AG09309 (cell line): ENCODE data around the gene DDRGK1.

Experiments
- DNase-seq: peaks from one replicate; pipeline ENCODE4 v3.0.0-alpha.2; 2010; ENCODE audit warnings: low read depth
- H3K4me3 ChIP-seq: 2 replicates; pipeline ENCODE4 v1.5.1; 2011; ENCODE audit warnings: mild to moderate bottlenecking, low read depth, low read length, moderate library complexity; ENCODE audit not compliant: control insufficient read depth
- TF ChIP-seq, protein P1 (sequence below): IDR thresholded peaks from 2 replicates; pipeline ENCODE4 v1.5.1; 2011; ENCODE audit warnings: mild to moderate bottlenecking, low read depth, low read length, inconsistent platforms; ENCODE audit not compliant: insufficient read depth, control insufficient read depth; ENCODE audit errors: missing control alignments

Gene DDRGK1

DNA sequence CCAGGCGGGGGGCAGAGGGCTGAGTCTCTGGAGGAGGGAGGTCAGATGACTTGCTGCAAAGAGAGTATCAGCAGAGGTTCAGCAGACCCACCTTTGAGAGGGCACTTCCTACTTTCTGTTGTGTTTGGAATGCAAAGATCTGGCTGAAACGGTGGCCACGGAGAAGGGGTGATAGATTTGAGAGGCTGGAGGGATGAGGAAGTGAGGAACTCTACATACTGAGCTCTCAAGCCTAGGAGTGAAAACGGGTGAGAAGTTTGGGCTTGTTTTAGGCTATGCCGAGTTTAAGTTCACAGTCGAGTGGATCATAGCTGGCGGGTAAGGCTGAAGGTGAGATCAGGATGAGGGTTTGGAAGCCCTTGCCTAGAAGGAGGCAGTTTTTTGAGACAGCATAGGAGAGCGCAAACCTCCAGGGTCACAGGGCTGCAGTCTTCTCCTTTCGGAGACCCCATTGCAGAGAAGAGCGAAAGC lies 4.3 kb upstream of the DDRGK1 start:
- TF ChIP-seq, protein P1, sequence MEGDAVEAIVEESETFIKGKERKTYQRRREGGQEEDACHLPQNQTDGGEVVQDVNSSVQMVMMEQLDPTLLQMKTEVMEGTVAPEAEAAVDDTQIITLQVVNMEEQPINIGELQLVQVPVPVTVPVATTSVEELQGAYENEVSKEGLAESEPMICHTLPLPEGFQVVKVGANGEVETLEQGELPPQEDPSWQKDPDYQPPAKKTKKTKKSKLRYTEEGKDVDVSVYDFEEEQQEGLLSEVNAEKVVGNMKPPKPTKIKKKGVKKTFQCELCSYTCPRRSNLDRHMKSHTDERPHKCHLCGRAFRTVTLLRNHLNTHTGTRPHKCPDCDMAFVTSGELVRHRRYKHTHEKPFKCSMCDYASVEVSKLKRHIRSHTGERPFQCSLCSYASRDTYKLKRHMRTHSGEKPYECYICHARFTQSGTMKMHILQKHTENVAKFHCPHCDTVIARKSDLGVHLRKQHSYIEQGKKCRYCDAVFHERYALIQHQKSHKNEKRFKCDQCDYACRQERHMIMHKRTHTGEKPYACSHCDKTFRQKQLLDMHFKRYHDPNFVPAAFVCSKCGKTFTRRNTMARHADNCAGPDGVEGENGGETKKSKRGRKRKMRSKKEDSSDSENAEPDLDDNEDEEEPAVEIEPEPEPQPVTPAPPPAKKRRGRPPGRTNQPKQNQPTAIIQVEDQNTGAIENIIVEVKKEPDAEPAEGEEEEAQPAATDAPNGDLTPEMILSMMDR: no peak
- peak overlapping the region; percentile 89 for H3K4me3 ChIP-seq
- DNase-seq: no peak

DNA sequence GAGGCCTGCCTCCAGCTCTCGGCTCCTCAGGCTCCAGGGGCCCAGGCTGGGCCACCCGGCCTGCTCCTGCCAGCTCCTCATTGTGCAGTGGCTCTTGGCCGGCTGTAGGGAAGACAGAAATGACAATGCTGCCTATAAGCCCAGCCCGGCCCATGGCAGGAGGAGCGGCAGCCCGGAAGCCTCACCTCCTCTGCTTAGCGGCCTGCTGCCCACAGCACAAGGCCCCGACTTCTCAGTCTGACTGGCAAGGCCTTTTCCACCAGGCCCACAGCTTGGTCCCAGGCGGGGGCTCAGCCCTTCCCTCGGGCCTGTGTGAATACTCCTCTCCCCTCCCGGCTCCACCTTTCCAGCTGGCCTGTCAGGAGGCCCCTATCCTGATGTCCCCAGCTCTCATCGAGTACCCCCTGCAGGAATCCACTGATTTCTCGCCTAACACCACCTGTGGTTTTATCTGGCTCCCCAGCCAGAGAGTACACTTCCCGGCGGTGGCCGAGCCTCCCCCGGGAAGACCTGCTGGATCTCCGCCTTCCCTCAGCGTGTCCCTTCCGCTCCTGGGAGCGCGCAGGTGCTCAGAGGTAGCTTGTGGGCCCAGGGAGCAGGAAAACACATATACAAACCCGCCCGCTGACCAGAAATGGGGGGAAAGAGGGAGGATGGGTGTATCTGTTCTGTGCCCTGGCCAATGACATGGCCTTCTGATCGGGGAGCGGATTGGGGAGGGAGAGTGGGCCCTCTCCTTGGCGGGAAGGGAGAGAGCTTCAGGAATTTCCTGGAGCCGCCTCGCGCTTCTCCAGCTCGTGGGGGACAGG lies 963 bp downstream of the DDRGK1 start:
- TF ChIP-seq, protein P1: no peak
- H3K4me3 ChIP-seq: peak overlapping the region; percentile 88
- DNase-seq: no peak

DNA sequence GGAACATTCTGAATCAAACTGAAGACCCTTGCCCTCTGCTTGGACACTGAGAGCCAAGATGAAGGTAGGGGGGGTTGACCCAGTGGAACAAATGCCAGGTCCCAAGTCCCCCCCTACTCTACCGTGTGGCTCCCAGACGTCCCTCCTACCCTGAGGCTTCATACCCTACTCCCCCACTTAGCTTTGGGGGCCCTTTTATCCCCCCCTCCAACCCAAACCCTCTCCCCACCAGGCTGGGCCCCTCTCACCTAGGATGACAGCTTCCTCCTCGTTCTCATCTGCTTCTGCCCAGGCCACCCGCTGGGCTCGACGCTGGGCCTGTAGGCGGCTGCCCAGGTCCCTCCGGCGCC lies 1.5 kb downstream of the DDRGK1 start:
- TF ChIP-seq, protein P1: no peak
- no peak for DNase-seq
- H3K4me3 ChIP-seq: peak overlapping the region; percentile 88

DNA sequence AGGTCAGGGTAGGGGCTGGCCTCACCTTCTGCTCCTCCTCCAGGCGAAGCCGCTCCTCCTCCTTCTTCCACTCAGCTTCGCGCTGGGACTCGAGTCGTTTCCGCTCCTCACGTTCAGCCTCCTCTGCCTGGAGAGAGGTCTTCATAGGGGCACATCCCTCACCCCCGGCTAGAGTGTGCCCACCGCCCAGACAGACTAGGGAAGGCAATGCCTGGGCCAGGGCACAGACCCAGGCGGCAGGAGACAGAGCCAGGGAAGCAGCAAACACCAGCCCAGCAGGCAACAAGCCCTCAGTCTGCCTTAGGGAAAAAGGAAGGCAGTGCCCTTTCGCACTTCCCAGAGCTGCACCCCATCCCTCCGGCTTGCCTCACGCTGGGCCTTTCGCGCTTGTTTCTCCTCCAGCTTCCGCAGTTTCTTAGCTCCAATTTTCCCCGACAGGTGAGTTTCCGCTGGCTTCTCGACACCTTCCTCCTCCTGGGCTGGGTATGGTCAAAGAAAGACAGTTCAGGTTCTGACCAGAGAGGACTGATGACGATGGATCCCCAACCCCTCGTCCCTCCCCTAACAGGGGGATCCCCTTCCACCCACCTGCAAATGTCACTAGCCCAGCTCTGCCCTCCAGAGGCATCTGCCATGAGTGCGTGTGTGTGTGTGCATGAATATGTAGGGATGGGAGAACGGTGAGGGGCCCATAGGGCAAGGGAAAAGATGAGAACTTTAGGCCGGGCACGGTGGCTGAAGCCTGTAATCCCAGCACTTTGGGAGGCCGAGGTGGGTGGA lies 4.3 kb downstream of the DDRGK1 start:
- no peak for DNase-seq
- TF ChIP-seq, protein P1: no peak
- H3K4me3 ChIP-seq: no peak overlapping the region

DNA sequence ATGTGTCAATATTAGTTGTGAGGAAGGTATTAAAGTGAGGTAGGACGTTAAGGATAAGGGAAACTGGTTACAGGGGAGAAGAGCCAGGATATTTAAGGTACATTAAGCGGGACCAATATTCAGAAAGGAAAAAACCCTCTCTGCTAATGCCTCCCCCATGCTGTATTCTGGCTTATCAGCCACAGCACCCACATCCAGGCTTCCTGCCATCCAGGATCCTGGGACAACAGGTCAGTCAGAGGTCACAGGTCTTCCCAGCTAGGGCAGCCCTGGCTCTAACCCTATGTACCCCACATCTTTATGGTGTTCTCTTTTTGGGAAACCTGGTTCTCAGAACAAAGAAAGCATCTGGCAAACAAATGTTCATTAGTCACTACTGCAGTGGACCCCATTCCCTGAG lies 5.3 kb downstream of the DDRGK1 start:
- DNase-seq: no peak
- TF ChIP-seq, protein P1: no peak
- no peak overlapping the region for H3K4me3 ChIP-seq

DNA sequence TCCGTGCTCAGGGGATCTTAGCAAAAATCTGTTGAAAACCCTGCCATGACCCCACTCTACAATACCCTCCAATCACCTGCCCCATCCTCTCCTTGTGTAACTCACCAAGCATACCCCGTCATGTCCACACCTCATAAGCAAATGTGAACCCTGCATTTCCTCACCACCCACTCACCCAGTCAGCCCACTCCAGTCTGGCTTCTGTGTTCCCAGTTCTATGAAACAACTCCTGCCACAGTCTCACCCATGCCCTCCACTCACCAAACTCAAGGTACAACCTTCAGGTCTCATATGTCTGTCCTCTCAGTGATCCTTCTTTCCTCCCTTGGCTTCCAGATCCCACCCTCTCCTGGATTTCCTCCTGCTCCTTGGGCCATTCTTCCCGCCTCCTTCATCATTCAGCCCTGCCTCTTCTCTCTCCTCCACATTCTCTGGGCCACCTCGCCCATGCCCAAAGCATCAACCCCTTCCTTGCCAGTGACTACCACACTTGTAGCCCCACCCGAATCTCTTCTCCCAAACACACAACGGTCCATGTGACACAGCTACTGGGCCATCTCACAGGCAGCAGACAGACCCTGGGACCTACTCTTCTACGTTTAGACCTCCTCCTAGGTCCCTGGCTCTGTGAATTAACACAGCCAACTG lies 8.8 kb downstream of the DDRGK1 start:
- DNase-seq: no peak
- TF ChIP-seq, protein P1: no peak
- no peak overlapping the region for H3K4me3 ChIP-seq
